ENCODE measurements around the gene SYNE1.
A peak's percentile ranks its signal among the peaks of the same experiment; 100 is the strongest.

SYNE1 gene

GRCh38 chr6:152301765-152302568 lies 335.2 kb downstream of the SYNE1 start:
- TF ChIP-seq GABPA (IDR thresholded peaks at IDR 0.05; ENCODE audit: low read depth) (no peak), REST (IDR thresholded peaks at IDR 0.05; ENCODE audit: insufficient replicate concordance, low read depth) (no peak), CTCF (IDR thresholded peaks at IDR 0.05; ENCODE audit: insufficient read depth, low read length) (peak; percentile 27), POLR2AphosphoS5 (IDR thresholded peaks at IDR 0.05; ENCODE audit: low read depth) (no peak), SPI1 (IDR thresholded peaks at IDR 0.05; ENCODE audit: borderline replicate concordance, low read depth) (peak; percentile 20; the same call in 1 of the 2 replicates)
- Histone ChIP-seq H3K27ac (replicated peaks) (no peak overlapping the region), H3K27me3 (ENCODE audit: insufficient read depth, poor library complexity, severe bottlenecking) (peaks cover 2% of the 10 kb centered on the region), H3K4me3 (replicated peaks; ENCODE audit: insufficient read depth, low read length) (peak overlapping the region; percentile 59)
- DNase-seq (ENCODE audit: low read depth in 1 of 2, low spot score in 1 of 2) = peak; percentile 38 to 77

GRCh38 chr6:152301021-152301764 lies 336.0 kb downstream of the SYNE1 start:
- Histone ChIP-seq H3K4me3 (replicated peaks; ENCODE audit: insufficient read depth, low read length) (peak overlapping the region; percentile 59), H3K27ac (replicated peaks) (no peak overlapping the region), H3K27me3 (ENCODE audit: insufficient read depth, poor library complexity, severe bottlenecking) (peaks cover 2% of the 10 kb centered on the region)
- peak in 1 of 2 experiments; percentile 28 for DNase-seq (ENCODE audit: low read depth in 1 of 2, low spot score in 1 of 2)
- TF ChIP-seq SPI1 (IDR thresholded peaks at IDR 0.05; ENCODE audit: borderline replicate concordance, low read depth) (no peak), GABPA (IDR thresholded peaks at IDR 0.05; ENCODE audit: low read depth) (no peak), CTCF (IDR thresholded peaks at IDR 0.05; ENCODE audit: insufficient read depth, low read length) (no peak), POLR2AphosphoS5 (IDR thresholded peaks at IDR 0.05; ENCODE audit: low read depth) (no peak), REST (IDR thresholded peaks at IDR 0.05; ENCODE audit: insufficient replicate concordance, low read depth) (no peak)

- Histone ChIP-seq H3K27ac (replicated peaks) (no peak overlapping the region), H3K4me3 (replicated peaks; ENCODE audit: insufficient read depth, low read length) (no peak overlapping the region), H3K27me3 (ENCODE audit: insufficient read depth, poor library complexity, severe bottlenecking) (peaks cover 2% of the 10 kb centered on the region)
- DNase-seq (ENCODE audit: low read depth in 1 of 2, low spot score in 1 of 2) = no peak
- TF ChIP-seq REST (IDR thresholded peaks at IDR 0.05; ENCODE audit: insufficient replicate concordance, low read depth) = no peak
- TF ChIP-seq SPI1 (IDR thresholded peaks at IDR 0.05; ENCODE audit: borderline replicate concordance, low read depth) = no peak
- TF ChIP-seq POLR2AphosphoS5 (IDR thresholded peaks at IDR 0.05; ENCODE audit: low read depth) = no peak
- no peak for TF ChIP-seq GABPA (IDR thresholded peaks at IDR 0.05; ENCODE audit: low read depth)
- no peak for TF ChIP-seq CTCF (IDR thresholded peaks at IDR 0.05; ENCODE audit: insufficient read depth, low read length)
These were observed 336.6 kb downstream of the SYNE1 start for GRCh38 chr6:152300517-152300916.

Measured in HL-60 (cell line).